SU-DHL-6 (cell line): ENCODE results near the gene CCDC85C.

Source experiments
- H2AFZ ChIP-seq: fragments of 200-600 bp; sonication (generic); 2 replicates; pipeline ENCODE4 v1.6.1; 2014; ENCODE audit warnings: low read depth, mild to moderate bottlenecking, moderate library complexity, mixed read lengths, antibody characterized with exemption, low read length; ENCODE audit not compliant: severe bottlenecking
- H3F3A ChIP-seq: fragments of 200-600 bp; shearing (Covaris generic); 2 replicates; pipeline ENCODE4 v1.6.0; 2016; ENCODE audit warnings: antibody characterized with exemption, mild to moderate bottlenecking; ENCODE audit not compliant: insufficient read depth
- H3K27ac ChIP-seq: fragments of 200-600 bp; sonication (generic); 2 replicates; pipeline ENCODE4 v1.5.1; 2016; ENCODE audit warnings: low read depth, mild to moderate bottlenecking, low read length, moderate library complexity, mixed read lengths
- H3K27me3 ChIP-seq: fragments of 200-600 bp; sonication (generic), shearing (Covaris generic); 2 replicates; pipeline ENCODE4 v1.6.0; 2014; ENCODE audit warnings: mild to moderate bottlenecking, low read length
- H3K36me3 ChIP-seq: fragments of 200-600 bp; sonication (generic); 2 replicates; pipeline ENCODE4 v1.6.1; 2014; ENCODE audit warnings: mild to moderate bottlenecking, low read length, mixed read lengths
- H3K4me2 ChIP-seq: fragments of 300-600, 200-600 bp; shearing (Covaris generic), sonication (generic); 2 replicates; pipeline ENCODE4 v1.6.0; 2014; ENCODE audit warnings: low read length, low read depth, mild to moderate bottlenecking; ENCODE audit not compliant: poor library complexity, severe bottlenecking
- H3K4me3 ChIP-seq: fragments of 200-600 bp; sonication (generic); 2 replicates; pipeline ENCODE4 v1.5.1; 2014; ENCODE audit warnings: antibody characterized with exemption, low read length, mild to moderate bottlenecking, mixed read lengths; ENCODE audit not compliant: insufficient read depth, poor library complexity, severe bottlenecking
- H3K79me2 ChIP-seq: fragments of 200-600 bp; sonication (generic); 2 replicates; pipeline ENCODE4 v1.6.1; 2014; ENCODE audit warnings: mild to moderate bottlenecking, low read length, moderate library complexity; ENCODE audit not compliant: insufficient read depth
- H3K9ac ChIP-seq: fragments of 200-600 bp; sonication (generic); 2 replicates; pipeline ENCODE4 v1.7.0; 2014; ENCODE audit warnings: mild to moderate bottlenecking, low read length
- H3K9me2 ChIP-seq: fragments of 200-600 bp; sonication (generic); replicated peaks from 2 replicates; pipeline ENCODE4 v1.6.1; 2014; ENCODE audit warnings: low read length; ENCODE audit not compliant: insufficient read depth
- H3K9me3 ChIP-seq: fragments of 200-600 bp; sonication (generic); 2 replicates; pipeline ENCODE4 v1.6.1; 2014; ENCODE audit warnings: low read length, mixed read lengths; ENCODE audit not compliant: insufficient read depth
- H4K20me1 ChIP-seq: fragments of 200-600 bp; sonication (generic); 2 replicates; pipeline ENCODE4 v1.6.1; 2014; ENCODE audit warnings: low read depth, mild to moderate bottlenecking, antibody characterized with exemption, low read length, moderate library complexity, mixed read lengths
- CTCF ChIP-seq: fragments of 200-600 bp; sonication (generic); IDR thresholded peaks from one replicate; pipeline ENCODE4 v1.5.1; 2017; ENCODE audit warnings: antibody characterized with exemption, mild to moderate bottlenecking, low read length, moderate library complexity; ENCODE audit not compliant: insufficient read depth, poor library complexity, severe bottlenecking
- EZH2phosphoT487 ChIP-seq: fragments of 200-600 bp; sonication (generic), shearing (Covaris generic); conservative IDR thresholded peaks from 2 replicates; pipeline ENCODE4 v1.6.1; 2018; ENCODE audit warnings: mild to moderate bottlenecking, antibody characterized with exemption, low read length, moderate library complexity, mixed read lengths

Gene CCDC85C

GRCh38 chr14:99569725-99570543, 34.1 kb downstream of the CCDC85C start:
- no peaks in the 10 kb centered on the region for H3K9me3 ChIP-seq
- no peaks in the 10 kb centered on the region for H3K9me2 ChIP-seq
- H3K9ac ChIP-seq = no peak overlapping the region
- H3K4me2 ChIP-seq = no peak overlapping the region
- H4K20me1 ChIP-seq = no peaks in the 10 kb centered on the region
- H3K36me3 ChIP-seq = no peaks in the 10 kb centered on the region
- H3K4me3 ChIP-seq = no peak overlapping the region
- H3K79me2 ChIP-seq = no peaks in the 10 kb centered on the region
- TF ChIP-seq EZH2phosphoT487 (no peak), CTCF (no peak)
- no peak overlapping the region for H3K27ac ChIP-seq
- H3F3A ChIP-seq = no peaks in the 10 kb centered on the region
- H2AFZ ChIP-seq = no peak overlapping the region
- H3K27me3 ChIP-seq = no peaks in the 10 kb centered on the region

GRCh38 chr14:99568567-99569560, 35.1 kb downstream of the CCDC85C start:
- Histone ChIP-seq H4K20me1 (no peaks in the 10 kb centered on the region), H3K9ac (no peak overlapping the region), H3K27me3 (no peaks in the 10 kb centered on the region), H3K9me2 (no peaks in the 10 kb centered on the region), H3K4me3 (no peak overlapping the region), H3F3A (no peaks in the 10 kb centered on the region), H3K79me2 (no peaks in the 10 kb centered on the region), H2AFZ (no peak overlapping the region), H3K27ac (no peak overlapping the region), H3K36me3 (no peaks in the 10 kb centered on the region), H3K4me2 (no peak overlapping the region), H3K9me3 (no peaks in the 10 kb centered on the region)
- TF ChIP-seq CTCF (no peak), EZH2phosphoT487 (no peak)

- Histone ChIP-seq H3K79me2 (no peaks in the 10 kb centered on the region), H4K20me1 (no peaks in the 10 kb centered on the region), H3K9me2 (no peaks in the 10 kb centered on the region), H3K9ac (no peak overlapping the region), H3K4me3 (no peak overlapping the region), H3K4me2 (no peak overlapping the region), H3K36me3 (no peaks in the 10 kb centered on the region), H3F3A (no peaks in the 10 kb centered on the region), H3K27ac (no peak overlapping the region), H3K9me3 (no peaks in the 10 kb centered on the region), H2AFZ (no peak overlapping the region), H3K27me3 (no peaks in the 10 kb centered on the region)
- no peak for TF ChIP-seq CTCF
- no peak for TF ChIP-seq EZH2phosphoT487
Observed at GRCh38 chr14:99566390-99567354, 37.3 kb downstream of the CCDC85C start.
